Neural progenitor cell (in vitro differentiated cells): ENCODE data around the gene CDK12. TPM values are rescaled to one million over a fixed set of nuclear protein-coding genes. Genes with fewer than 3 reads are reported as not detected.

Experiments
- DNase-seq: peaks from one replicate; pipeline ENCODE4 v3.0.0-alpha.2; 2016; ENCODE audit warnings: low spot score
- H2AFZ ChIP-seq: fragments of 200-600 bp; sonication (generic); replicated peaks from 2 replicates; pipeline ENCODE4 v1.6.1; 2016; ENCODE audit warnings: antibody characterized with exemption
- H3F3A ChIP-seq: fragments of 200-600 bp; sonication (generic); 2 replicates; pipeline ENCODE4 v1.6.1; 2016; ENCODE audit warnings: antibody characterized with exemption, low read depth
- H3K27ac ChIP-seq: fragments of 200-600 bp; sonication (generic); 2 replicates; pipeline ENCODE4 v1.5.1; 2016; ENCODE audit warnings: mild to moderate bottlenecking
- H3K27me3 ChIP-seq: fragments of 200-600 bp; sonication (generic); 2 replicates; pipeline ENCODE4 v1.6.1; 2016; ENCODE audit warnings: mild to moderate bottlenecking, moderate library complexity
- H3K36me3 ChIP-seq: fragments of 200-600 bp; sonication (generic); 2 replicates; pipeline ENCODE4 v1.5.1; 2016
- H3K4me1 ChIP-seq: fragments of 200-600 bp; sonication (generic); 2 replicates; pipeline ENCODE4 v1.6.1; 2016; ENCODE audit warnings: mixed run types
- H3K4me2 ChIP-seq: fragments of 200-600 bp; sonication (generic); 2 replicates; pipeline ENCODE4 v1.6.1; 2016
- H3K4me3 ChIP-seq: fragments of 200-600 bp; sonication (generic); 2 replicates; pipeline ENCODE4 v1.5.1; 2016
- H3K79me2 ChIP-seq: fragments of 200-600 bp; sonication (generic); 2 replicates; pipeline ENCODE4 v1.6.1; 2016; ENCODE audit warnings: low read depth
- H3K9ac ChIP-seq: fragments of 200-600 bp; sonication (generic); 2 replicates; pipeline ENCODE4 v1.6.1; 2016
- H3K9me3 ChIP-seq: fragments of 200-600 bp; sonication (generic); 2 replicates; pipeline ENCODE4 v1.5.1; 2016; ENCODE audit warnings: low read depth
- H4K20me1 ChIP-seq: fragments of 200-600 bp; sonication (generic); 2 replicates; pipeline ENCODE4 v1.6.1; 2016; ENCODE audit warnings: low read depth
- H3K27ac Mint-ChIP-seq: 3 replicates; pipeline ENCODE4 v1.8.0; 2021; ENCODE audit warnings: mixed read lengths
- H3K27me3 Mint-ChIP-seq: 2 replicates; pipeline ENCODE4 v1.8.0; 2022; ENCODE audit warnings: low read depth, mild to moderate bottlenecking, inconsistent platforms, moderate library complexity, mixed read lengths; ENCODE audit not compliant: insufficient read depth
- H3K36me3 Mint-ChIP-seq: 3 replicates; pipeline ENCODE4 v1.8.0; 2021; ENCODE audit warnings: mixed read lengths
- H3K4me1 Mint-ChIP-seq: 3 replicates; pipeline ENCODE4 v1.8.0; 2021; ENCODE audit warnings: mixed read lengths
- H3K4me3 Mint-ChIP-seq: 3 replicates; pipeline ENCODE4 v1.8.0; 2021; ENCODE audit warnings: mild to moderate bottlenecking, moderate library complexity, mixed read lengths
- H3K9me3 Mint-ChIP-seq: 3 replicates; pipeline ENCODE4 v1.8.0; 2020; ENCODE audit warnings: mixed read lengths
- EZH2 ChIP-seq: fragments of 200-600 bp; sonication (generic); IDR thresholded peaks from 2 replicates; pipeline ENCODE4 v1.6.1; 2017; ENCODE audit warnings: antibody characterized with exemption, mild to moderate bottlenecking, moderate library complexity
- EZH2phosphoT487 ChIP-seq: fragments of 200-600 bp; sonication (generic); IDR thresholded peaks from 2 replicates; pipeline ENCODE4 v1.6.1; 2017; ENCODE audit warnings: antibody characterized with exemption
- total RNA-seq: library from RNA; depleted of rRNA; stranded (reverse); fragments of >200 nt; gene quantifications from 2 replicates; pipeline ENCODE4 v1.2.3, GENCODE V29; 2015; ENCODE audit warnings: low replicate concordance
- TF ChIP-seq, protein P1 (sequence below): fragments of 200-600 bp; sonication (generic); IDR thresholded peaks from 2 replicates; pipeline ENCODE4 v1.5.1; 2017; ENCODE audit warnings: antibody characterized with exemption, mild to moderate bottlenecking

The CDK12 gene
- total RNA-seq, 1 donor from 2014 or later, result 44.1 TPM

GRCh38 chr17:39548494-39549225 lies 87.4 kb downstream of the CDK12 start:
- no peaks in the 10 kb centered on the region for H3K79me2 ChIP-seq
- no peaks in the 10 kb centered on the region for H3K27me3 ChIP-seq
- no peak for DNase-seq
- H3K4me3 ChIP-seq, result no peak overlapping the region
- H3K4me2 ChIP-seq, result no peak overlapping the region
- no peak overlapping the region for H2AFZ ChIP-seq
- no peaks in the 10 kb centered on the region for H4K20me1 ChIP-seq
- Mint-ChIP-seq H3K4me1 (no peaks in the 10 kb centered on the region), H3K36me3 (peaks cover 13% of the 10 kb centered on the region), H3K4me3 (no peak overlapping the region), H3K27me3 (no peaks in the 10 kb centered on the region), H3K27ac (no peak overlapping the region), H3K9me3 (no peaks in the 10 kb centered on the region)
- H3F3A ChIP-seq, result peaks cover 6% of the 10 kb centered on the region
- H3K9me3 ChIP-seq, result no peaks in the 10 kb centered on the region
- no peaks in the 10 kb centered on the region for H3K36me3 ChIP-seq
- H3K9ac ChIP-seq, result no peak overlapping the region
- no peak overlapping the region for H3K27ac ChIP-seq
- H3K4me1 ChIP-seq, result no peaks in the 10 kb centered on the region
- TF ChIP-seq EZH2 (no peak), EZH2phosphoT487 (no peak)
- TF ChIP-seq, protein P1, sequence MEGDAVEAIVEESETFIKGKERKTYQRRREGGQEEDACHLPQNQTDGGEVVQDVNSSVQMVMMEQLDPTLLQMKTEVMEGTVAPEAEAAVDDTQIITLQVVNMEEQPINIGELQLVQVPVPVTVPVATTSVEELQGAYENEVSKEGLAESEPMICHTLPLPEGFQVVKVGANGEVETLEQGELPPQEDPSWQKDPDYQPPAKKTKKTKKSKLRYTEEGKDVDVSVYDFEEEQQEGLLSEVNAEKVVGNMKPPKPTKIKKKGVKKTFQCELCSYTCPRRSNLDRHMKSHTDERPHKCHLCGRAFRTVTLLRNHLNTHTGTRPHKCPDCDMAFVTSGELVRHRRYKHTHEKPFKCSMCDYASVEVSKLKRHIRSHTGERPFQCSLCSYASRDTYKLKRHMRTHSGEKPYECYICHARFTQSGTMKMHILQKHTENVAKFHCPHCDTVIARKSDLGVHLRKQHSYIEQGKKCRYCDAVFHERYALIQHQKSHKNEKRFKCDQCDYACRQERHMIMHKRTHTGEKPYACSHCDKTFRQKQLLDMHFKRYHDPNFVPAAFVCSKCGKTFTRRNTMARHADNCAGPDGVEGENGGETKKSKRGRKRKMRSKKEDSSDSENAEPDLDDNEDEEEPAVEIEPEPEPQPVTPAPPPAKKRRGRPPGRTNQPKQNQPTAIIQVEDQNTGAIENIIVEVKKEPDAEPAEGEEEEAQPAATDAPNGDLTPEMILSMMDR, result no peak

GRCh38 chr17:39549747-39550573 lies 88.7 kb downstream of the CDK12 start:
- Histone ChIP-seq H3K4me1 (no peaks in the 10 kb centered on the region), H3K9ac (no peak overlapping the region), H3K79me2 (no peaks in the 10 kb centered on the region), H3K4me3 (no peak overlapping the region), H3K4me2 (no peak overlapping the region), H3K27ac (no peak overlapping the region), H4K20me1 (no peaks in the 10 kb centered on the region), H3K36me3 (no peaks in the 10 kb centered on the region), H3K9me3 (no peaks in the 10 kb centered on the region), H3K27me3 (no peaks in the 10 kb centered on the region), H3F3A (peaks cover 6% of the 10 kb centered on the region), H2AFZ (no peak overlapping the region)
- H3K9me3 Mint-ChIP-seq, result no peaks in the 10 kb centered on the region
- H3K4me1 Mint-ChIP-seq, result no peaks in the 10 kb centered on the region
- DNase-seq, result no peak
- no peak overlapping the region for H3K27ac Mint-ChIP-seq
- TF ChIP-seq, protein P1, result no peak
- no peak for TF ChIP-seq EZH2
- TF ChIP-seq EZH2phosphoT487, result no peak
- H3K36me3 Mint-ChIP-seq, result peaks cover 14% of the 10 kb centered on the region
- no peak overlapping the region for H3K4me3 Mint-ChIP-seq
- H3K27me3 Mint-ChIP-seq, result no peaks in the 10 kb centered on the region

GRCh38 chr17:39551879-39552278 lies 90.6 kb downstream of the CDK12 start:
- Mint-ChIP-seq H3K36me3 (peaks cover 16% of the 10 kb centered on the region), H3K27me3 (no peaks in the 10 kb centered on the region), H3K27ac (no peak overlapping the region), H3K4me3 (no peak overlapping the region), H3K4me1 (no peaks in the 10 kb centered on the region), H3K9me3 (no peaks in the 10 kb centered on the region)
- no peaks in the 10 kb centered on the region for H3K36me3 ChIP-seq
- H3K27me3 ChIP-seq, result no peaks in the 10 kb centered on the region
- no peak overlapping the region for H3K27ac ChIP-seq
- peaks cover 6% of the 10 kb centered on the region for H3F3A ChIP-seq
- TF ChIP-seq EZH2phosphoT487 (no peak), EZH2 (no peak)
- TF ChIP-seq, protein P1, result no peak
- no peaks in the 10 kb centered on the region for H3K79me2 ChIP-seq
- H3K9ac ChIP-seq, result no peak overlapping the region
- H3K4me1 ChIP-seq, result no peaks in the 10 kb centered on the region
- H4K20me1 ChIP-seq, result no peaks in the 10 kb centered on the region
- H2AFZ ChIP-seq, result no peak overlapping the region
- no peak overlapping the region for H3K4me2 ChIP-seq
- DNase-seq, result no peak
- no peaks in the 10 kb centered on the region for H3K9me3 ChIP-seq
- no peak overlapping the region for H3K4me3 ChIP-seq
